Left forelimb (tissue), 1 donor: Measurements from ENCODE around the gene MDC1.
"Not testable (repeated sequence)": the region's sequence is repeated elsewhere in the genome, so short reads cannot be mapped to it uniquely, and the experiment has no call there.

ENCODE experiments used
- DNase-seq: peaks from one replicate; pipeline ENCODE4 v3.0.0-alpha.2; 2018; ENCODE audit warnings: low spot score

MDC1 gene

GRCh38 chr6:30723843-30724741 is 7.0 kb upstream of the MDC1 start:
- not testable (repeated sequence) for DNase-seq

- not testable (repeated sequence) for DNase-seq
These were observed 6.2 kb upstream of the MDC1 start for GRCh38 chr6:30723159-30723842.

GRCh38 chr6:30722280-30723112 is 5.4 kb upstream of the MDC1 start:
- peak; percentile 91 for DNase-seq

GRCh38 chr6:30722025-30722279 is 4.9 kb upstream of the MDC1 start:
- not testable (repeated sequence) for DNase-seq

GRCh38 chr6:30721198-30722024 is 4.3 kb upstream of the MDC1 start:
- DNase-seq, result peak; percentile 94

GRCh38 chr6:30720738-30721197 is 3.7 kb upstream of the MDC1 start:
- peak; percentile 87 for DNase-seq

GRCh38 chr6:30719791-30720737 is 3.0 kb upstream of the MDC1 start, which contains the start of gene TUBB:
Gene TUBB (plus strand): TSS chr6:30720352. CDS start chr6:30720507, 155 bp downstream.
- peak; percentile 98 for DNase-seq

- no peak for DNase-seq
These were observed 2.3 kb upstream of the MDC1 start for GRCh38 chr6:30719356-30719755.

GRCh38 chr6:30717845-30718720 is 1.0 kb upstream of the MDC1 start:
- not testable (repeated sequence) for DNase-seq

- no peak for DNase-seq
These were observed 277 bp downstream of the MDC1 start for GRCh38 chr6:30716879-30717128.

GRCh38 chr6:30714263-30714662 is 2.8 kb downstream of the MDC1 start:
- no peak for DNase-seq

- DNase-seq, result no peak
These were observed 4.6 kb downstream of the MDC1 start for GRCh38 chr6:30712441-30712945.

GRCh38 chr6:30711758-30712380 is 5.2 kb downstream of the MDC1 start:
- no peak for DNase-seq

GRCh38 chr6:30709101-30709868 is 7.8 kb downstream of the MDC1 start:
- DNase-seq, result no peak

GRCh38 chr6:30707281-30707850 is 9.7 kb downstream of the MDC1 start:
- DNase-seq, result no peak

- DNase-seq, result no peak
These were observed 11.5 kb downstream of the MDC1 start for GRCh38 chr6:30705620-30706019.

GRCh38 chr6:30703821-30704220 is 13.3 kb downstream of the MDC1 start:
- DNase-seq, result no peak

GRCh38 chr6:30703011-30703410 is 14.1 kb downstream of the MDC1 start:
- DNase-seq, result no peak
